Nephron progenitor cell (in vitro differentiated cells): ENCODE measurements around the gene DLG4.
A peak's percentile ranks its signal among the peaks of the same experiment; 100 is the strongest.

ENCODE experiments used
- DNase-seq: peaks from one replicate; pipeline ENCODE4 v3.0.0; 2021
- H3K27ac Mint-ChIP-seq: 2 replicates; pipeline ENCODE4 v1.8.0; 2021; ENCODE audit warnings: mild to moderate bottlenecking, moderate library complexity, mixed read lengths
- H3K27me3 Mint-ChIP-seq: 2 replicates; pipeline ENCODE4 v1.8.0; 2021; ENCODE audit warnings: mild to moderate bottlenecking, low read depth, mixed read lengths; ENCODE audit not compliant: poor library complexity
- H3K36me3 Mint-ChIP-seq: 2 replicates; pipeline ENCODE4 v1.8.0; 2021; ENCODE audit warnings: low read depth, mixed read lengths
- H3K4me1 Mint-ChIP-seq: 2 replicates; pipeline ENCODE4 v1.8.0; 2021; ENCODE audit warnings: mixed read lengths
- H3K4me3 Mint-ChIP-seq: 2 replicates; pipeline ENCODE4 v1.8.0; 2021; ENCODE audit warnings: mild to moderate bottlenecking, moderate library complexity, mixed read lengths
- H3K9me3 Mint-ChIP-seq: 2 replicates; pipeline ENCODE4 v1.8.0; 2021; ENCODE audit warnings: mild to moderate bottlenecking, moderate library complexity, mixed read lengths
- TF ChIP-seq, protein P1 (sequence below): fragments of 200-600 bp; sonication (generic); IDR thresholded peaks from 2 replicates; pipeline ENCODE4 v1.5.0; 2021; ENCODE audit warnings: antibody characterized with exemption

Gene DLG4

DNA sequence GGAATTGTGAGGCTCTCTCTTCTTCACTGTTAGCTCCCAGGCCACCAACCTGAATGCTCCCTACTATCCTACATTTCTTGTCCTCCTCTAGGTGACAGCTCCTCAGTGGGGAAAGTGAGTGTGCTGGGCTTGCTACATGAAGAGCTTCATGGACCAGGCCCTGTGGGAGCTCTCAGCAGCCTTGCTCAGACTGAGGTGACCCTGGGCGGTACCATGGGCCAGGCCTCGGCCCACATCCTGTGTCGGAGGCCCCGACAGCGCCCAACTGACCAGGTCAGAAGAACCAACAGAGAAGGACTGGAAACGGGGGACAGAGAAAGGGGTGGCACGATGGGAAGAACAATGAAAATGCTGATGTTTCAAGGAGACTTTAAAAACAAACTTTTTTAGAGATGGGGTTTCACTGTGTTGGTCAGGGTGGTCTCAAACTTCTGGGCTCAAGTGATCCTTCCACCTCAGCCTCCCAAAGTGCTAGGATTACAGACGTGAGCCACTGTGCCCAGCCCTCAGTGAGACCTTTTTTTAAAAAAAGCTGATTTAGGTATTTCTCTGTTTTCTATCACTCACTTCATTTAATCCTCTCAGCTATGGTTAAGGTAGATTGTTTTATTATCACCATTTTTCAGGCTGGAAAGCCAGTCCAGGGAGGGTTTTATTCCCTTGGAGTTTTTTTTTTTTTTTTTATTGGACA is 37.3 kb upstream of the DLG4 start:
- H3K27me3 Mint-ChIP-seq, result peaks cover 33% of the 10 kb centered on the region
- no peak for DNase-seq
- TF ChIP-seq, protein P1, sequence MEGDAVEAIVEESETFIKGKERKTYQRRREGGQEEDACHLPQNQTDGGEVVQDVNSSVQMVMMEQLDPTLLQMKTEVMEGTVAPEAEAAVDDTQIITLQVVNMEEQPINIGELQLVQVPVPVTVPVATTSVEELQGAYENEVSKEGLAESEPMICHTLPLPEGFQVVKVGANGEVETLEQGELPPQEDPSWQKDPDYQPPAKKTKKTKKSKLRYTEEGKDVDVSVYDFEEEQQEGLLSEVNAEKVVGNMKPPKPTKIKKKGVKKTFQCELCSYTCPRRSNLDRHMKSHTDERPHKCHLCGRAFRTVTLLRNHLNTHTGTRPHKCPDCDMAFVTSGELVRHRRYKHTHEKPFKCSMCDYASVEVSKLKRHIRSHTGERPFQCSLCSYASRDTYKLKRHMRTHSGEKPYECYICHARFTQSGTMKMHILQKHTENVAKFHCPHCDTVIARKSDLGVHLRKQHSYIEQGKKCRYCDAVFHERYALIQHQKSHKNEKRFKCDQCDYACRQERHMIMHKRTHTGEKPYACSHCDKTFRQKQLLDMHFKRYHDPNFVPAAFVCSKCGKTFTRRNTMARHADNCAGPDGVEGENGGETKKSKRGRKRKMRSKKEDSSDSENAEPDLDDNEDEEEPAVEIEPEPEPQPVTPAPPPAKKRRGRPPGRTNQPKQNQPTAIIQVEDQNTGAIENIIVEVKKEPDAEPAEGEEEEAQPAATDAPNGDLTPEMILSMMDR, result no peak
- peaks cover 25% of the 10 kb centered on the region for H3K4me1 Mint-ChIP-seq
- no peak overlapping the region for H3K4me3 Mint-ChIP-seq
- no peaks in the 10 kb centered on the region for H3K9me3 Mint-ChIP-seq
- H3K36me3 Mint-ChIP-seq, result peaks cover 51% of the 10 kb centered on the region
- no peak overlapping the region for H3K27ac Mint-ChIP-seq

DNA sequence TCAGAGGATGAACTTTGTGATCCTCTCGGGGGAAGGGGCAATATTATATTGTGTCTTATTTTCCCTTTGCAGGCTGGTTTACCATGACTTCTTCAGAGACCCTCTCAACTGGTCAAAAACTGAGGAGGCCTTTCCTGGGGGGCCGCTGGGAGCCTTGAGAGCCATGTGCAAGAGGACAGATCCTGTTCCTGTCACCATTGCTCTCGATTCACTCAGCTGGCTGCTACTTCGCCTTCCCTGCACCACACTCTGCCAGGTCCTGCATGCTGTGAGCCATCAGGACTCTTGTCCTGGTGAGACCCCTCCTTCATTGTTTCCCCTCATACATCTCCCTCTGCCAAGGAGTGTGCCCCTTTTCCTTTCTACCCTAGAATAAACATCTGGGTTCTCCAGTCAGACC is 34.9 kb upstream of the DLG4 start:
- H3K27ac Mint-ChIP-seq, result no peak overlapping the region
- peak overlapping the region; percentile 69 for H3K4me3 Mint-ChIP-seq
- TF ChIP-seq, protein P1, result no peak
- H3K4me1 Mint-ChIP-seq, result peaks cover 39% of the 10 kb centered on the region
- H3K9me3 Mint-ChIP-seq, result no peaks in the 10 kb centered on the region
- peaks cover 10% of the 10 kb centered on the region for H3K27me3 Mint-ChIP-seq
- H3K36me3 Mint-ChIP-seq, result peaks cover 45% of the 10 kb centered on the region
- DNase-seq, result no peak

DNA sequence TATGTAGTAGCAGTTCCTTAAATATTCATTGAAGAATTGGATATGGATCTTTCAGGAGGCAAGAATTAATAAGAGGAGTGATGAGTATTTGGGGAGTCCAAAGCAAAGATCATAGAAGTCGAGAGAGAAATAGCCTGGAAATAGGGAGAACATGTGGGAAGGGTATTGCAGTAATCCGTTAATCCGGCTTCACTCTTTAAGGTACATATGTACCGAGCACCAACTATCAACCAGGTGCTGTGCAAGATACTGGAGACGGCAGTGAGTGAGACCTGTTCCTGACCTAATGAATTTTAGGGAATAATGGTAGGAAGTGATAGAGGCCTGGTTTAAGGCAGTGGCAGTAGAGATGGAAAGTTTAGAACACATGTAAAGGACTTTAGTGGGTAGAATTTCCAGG is 33.4 kb upstream of the DLG4 start:
- Mint-ChIP-seq H3K4me3 (peak overlapping the region; percentile 98), H3K27ac (peak overlapping the region; percentile 100), H3K27me3 (peaks cover 2% of the 10 kb centered on the region), H3K9me3 (no peaks in the 10 kb centered on the region), H3K36me3 (peaks cover 31% of the 10 kb centered on the region), H3K4me1 (peaks cover 51% of the 10 kb centered on the region)
- no peak for DNase-seq
- TF ChIP-seq, protein P1, result no peak

DNA sequence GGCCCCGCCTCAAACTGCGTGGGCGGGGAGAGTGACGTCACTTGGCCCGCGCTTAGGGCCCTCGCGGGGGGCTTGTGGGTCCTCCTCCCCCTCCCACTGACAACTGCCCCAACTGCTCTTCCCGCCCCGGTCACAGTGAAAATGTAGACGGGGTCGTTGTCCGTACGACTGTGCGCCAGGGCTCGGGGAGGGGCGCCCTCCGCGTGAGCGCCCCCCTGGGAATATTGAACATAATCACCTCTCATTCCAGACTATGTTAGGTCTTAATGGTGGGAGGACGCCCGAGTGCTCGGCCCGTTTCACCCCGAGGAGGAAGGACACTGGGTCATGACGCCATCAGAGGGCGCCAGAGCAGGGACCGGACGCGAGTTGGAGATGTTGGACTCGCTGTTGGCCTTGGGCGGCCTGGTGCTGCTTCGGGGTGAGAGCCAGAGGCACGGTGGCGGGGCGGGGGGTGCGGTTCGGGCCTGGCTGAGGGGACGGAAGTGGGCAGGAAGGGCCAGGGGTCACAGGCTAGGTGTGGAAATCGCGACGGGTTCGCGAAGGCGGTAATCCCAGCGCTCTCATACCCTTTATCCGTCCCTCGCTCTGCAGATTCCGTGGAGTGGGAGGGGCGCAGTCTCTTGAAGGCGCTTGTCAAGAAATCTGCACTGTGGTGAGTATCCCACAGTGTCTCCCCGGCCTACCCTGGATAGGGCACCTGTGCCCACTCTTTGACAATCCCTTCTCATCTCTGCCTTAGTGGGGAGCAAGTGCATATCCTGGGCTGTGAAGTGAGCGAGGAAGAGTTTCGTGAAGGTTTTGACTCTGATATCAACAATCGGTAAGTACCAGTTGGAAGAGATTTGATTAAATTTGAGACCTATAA is 32.8 kb upstream of the DLG4 start, which contains the start of gene ELP5:
TSS of gene ELP5 (plus strand) at position 40 of the 868 bp plus-strand sequence. CDS start at position 376, 336 bp downstream.
- Mint-ChIP-seq H3K4me3 (peak within 1 kb of the TSS; percentile 98), H3K9me3 (no peaks in the 10 kb centered on the region), H3K36me3 (peaks cover 29% of the 10 kb centered on the region), H3K4me1 (peaks cover 51% of the 10 kb centered on the region), H3K27ac (peak within 1 kb of the TSS; percentile 100), H3K27me3 (peaks cover 2% of the 10 kb centered on the region)
- TF ChIP-seq, protein P1, result no peak
- DNase-seq, result peak; percentile 94

DNA sequence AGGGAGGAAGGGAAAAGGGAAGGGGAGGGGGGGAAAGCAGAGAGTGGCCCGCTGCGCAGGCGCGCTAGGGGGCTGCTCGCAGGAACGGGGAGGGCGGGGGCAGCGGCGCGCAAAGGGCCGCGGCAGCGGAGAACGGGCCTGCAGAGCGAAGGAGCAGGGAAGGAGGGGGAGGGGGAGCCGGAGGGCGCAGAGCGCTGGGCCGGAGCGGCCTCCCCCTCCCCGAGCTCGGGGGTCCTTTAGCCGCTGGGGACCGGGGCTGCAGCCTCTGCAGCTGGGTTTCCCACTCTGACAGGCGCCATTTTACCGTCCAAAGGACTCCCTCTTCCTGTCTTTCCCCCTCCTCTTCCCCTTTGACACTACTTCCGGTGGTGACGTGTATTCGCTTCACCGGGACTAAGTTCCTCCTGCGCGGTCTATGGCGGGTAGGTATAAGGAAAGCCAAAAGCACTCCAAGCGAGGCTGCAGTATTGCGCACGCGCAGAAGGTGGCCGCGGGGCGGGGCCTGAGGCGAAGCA is 32.1 kb upstream of the DLG4 start, which contains the start of gene CTDNEP1:
TSS of gene CTDNEP1 (minus strand) at position 74 of the 515 bp plus-strand sequence. CDS start 438 bp downstream, outside the sequence.
- DNase-seq, result peak; percentile 99
- Mint-ChIP-seq H3K9me3 (no peaks in the 10 kb centered on the region), H3K27ac (peak within 1 kb of the TSS; percentile 100), H3K36me3 (peaks cover 27% of the 10 kb centered on the region), H3K27me3 (peaks cover 2% of the 10 kb centered on the region), H3K4me3 (peak within 1 kb of the TSS; percentile 98), H3K4me1 (peaks cover 51% of the 10 kb centered on the region)
- TF ChIP-seq, protein P1, result no peak
